ENCODE data around the gene MDP1. TPM values are rescaled to one million over a fixed set of nuclear protein-coding genes. Genes with fewer than 3 reads are reported as not detected.

MDP1 gene
- total RNA-seq, 1 experiment from 2014 or later: 12.6 TPM

- Mint-ChIP-seq H3K4me3 (no peak overlapping the region), H3K9me3 (no peaks in the 10 kb centered on the region)
These were observed 36.4 kb downstream of the MDP1 start for GRCh38 chr14:24179294-24179960.

GRCh38 chr14:24178399-24179178, 37.3 kb downstream of the MDP1 start:
- TF ChIP-seq, protein P1, sequence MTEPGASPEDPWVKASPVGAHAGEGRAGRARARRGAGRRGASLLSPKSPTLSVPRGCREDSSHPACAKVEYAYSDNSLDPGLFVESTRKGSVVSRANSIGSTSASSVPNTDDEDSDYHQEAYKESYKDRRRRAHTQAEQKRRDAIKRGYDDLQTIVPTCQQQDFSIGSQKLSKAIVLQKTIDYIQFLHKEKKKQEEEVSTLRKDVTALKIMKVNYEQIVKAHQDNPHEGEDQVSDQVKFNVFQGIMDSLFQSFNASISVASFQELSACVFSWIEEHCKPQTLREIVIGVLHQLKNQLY (CRISPR knock-in tag; IDR thresholded peaks at IDR 0.05): no peak
- TF ChIP-seq JAZF1 (CRISPR knock-in tag; IDR thresholded peaks at IDR 0.05) (no peak), ATF1 (CRISPR knock-in tag; IDR thresholded peaks at IDR 0.05) (no peak), FOXP4 (CRISPR knock-in tag; IDR thresholded peaks at IDR 0.05) (no peak), ZBTB43 (CRISPR knock-in tag; IDR thresholded peaks at IDR 0.05) (no peak), GRHL2 (CRISPR knock-in tag; IDR thresholded peaks at IDR 0.05; ENCODE audit: insufficient replicate concordance, severe bottlenecking) (no peak), STAT6 (CRISPR knock-in tag; conservative IDR thresholded peaks at IDR 0.05; ENCODE audit: low read depth) (no peak), ZNF671 (CRISPR knock-in tag; IDR thresholded peaks at IDR 0.05) (no peak)
- TF ChIP-seq, protein P2, sequence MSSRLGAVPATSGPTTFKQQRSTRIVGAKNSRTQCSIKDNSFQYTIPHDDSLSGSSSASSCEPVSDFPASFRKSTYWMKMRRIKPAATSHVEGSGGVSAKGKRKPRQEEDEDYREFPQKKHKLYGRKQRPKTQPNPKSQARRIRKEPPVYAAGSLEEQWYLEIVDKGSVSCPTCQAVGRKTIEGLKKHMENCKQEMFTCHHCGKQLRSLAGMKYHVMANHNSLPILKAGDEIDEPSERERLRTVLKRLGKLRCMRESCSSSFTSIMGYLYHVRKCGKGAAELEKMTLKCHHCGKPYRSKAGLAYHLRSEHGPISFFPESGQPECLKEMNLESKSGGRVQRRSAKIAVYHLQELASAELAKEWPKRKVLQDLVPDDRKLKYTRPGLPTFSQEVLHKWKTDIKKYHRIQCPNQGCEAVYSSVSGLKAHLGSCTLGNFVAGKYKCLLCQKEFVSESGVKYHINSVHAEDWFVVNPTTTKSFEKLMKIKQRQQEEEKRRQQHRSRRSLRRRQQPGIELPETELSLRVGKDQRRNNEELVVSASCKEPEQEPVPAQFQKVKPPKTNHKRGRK (CRISPR knock-in tag; IDR thresholded peaks at IDR 0.05; ENCODE audit: borderline replicate concordance): no peak
- TF ChIP-seq, protein P3, sequence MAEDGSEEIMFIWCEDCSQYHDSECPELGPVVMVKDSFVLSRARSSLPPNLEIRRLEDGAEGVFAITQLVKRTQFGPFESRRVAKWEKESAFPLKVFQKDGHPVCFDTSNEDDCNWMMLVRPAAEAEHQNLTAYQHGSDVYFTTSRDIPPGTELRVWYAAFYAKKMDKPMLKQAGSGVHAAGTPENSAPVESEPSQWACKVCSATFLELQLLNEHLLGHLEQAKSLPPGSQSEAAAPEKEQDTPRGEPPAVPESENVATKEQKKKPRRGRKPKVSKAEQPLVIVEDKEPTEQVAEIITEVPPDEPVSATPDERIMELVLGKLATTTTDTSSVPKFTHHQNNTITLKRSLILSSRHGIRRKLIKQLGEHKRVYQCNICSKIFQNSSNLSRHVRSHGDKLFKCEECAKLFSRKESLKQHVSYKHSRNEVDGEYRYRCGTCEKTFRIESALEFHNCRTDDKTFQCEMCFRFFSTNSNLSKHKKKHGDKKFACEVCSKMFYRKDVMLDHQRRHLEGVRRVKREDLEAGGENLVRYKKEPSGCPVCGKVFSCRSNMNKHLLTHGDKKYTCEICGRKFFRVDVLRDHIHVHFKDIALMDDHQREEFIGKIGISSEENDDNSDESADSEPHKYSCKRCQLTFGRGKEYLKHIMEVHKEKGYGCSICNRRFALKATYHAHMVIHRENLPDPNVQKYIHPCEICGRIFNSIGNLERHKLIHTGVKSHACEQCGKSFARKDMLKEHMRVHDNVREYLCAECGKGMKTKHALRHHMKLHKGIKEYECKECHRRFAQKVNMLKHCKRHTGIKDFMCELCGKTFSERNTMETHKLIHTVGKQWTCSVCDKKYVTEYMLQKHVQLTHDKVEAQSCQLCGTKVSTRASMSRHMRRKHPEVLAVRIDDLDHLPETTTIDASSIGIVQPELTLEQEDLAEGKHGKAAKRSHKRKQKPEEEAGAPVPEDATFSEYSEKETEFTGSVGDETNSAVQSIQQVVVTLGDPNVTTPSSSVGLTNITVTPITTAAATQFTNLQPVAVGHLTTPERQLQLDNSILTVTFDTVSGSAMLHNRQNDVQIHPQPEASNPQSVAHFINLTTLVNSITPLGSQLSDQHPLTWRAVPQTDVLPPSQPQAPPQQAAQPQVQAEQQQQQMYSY (CRISPR knock-in tag; IDR thresholded peaks at IDR 0.05): no peak
- TF ChIP-seq, protein P4, sequence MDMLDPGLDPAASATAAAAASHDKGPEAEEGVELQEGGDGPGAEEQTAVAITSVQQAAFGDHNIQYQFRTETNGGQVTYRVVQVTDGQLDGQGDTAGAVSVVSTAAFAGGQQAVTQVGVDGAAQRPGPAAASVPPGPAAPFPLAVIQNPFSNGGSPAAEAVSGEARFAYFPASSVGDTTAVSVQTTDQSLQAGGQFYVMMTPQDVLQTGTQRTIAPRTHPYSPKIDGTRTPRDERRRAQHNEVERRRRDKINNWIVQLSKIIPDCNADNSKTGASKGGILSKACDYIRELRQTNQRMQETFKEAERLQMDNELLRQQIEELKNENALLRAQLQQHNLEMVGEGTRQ (CRISPR knock-in tag; IDR thresholded peaks at IDR 0.05): no peak
- DNase-seq (ENCODE audit: low spot score): no peak
- CTCF ChIA-PET: no interaction called here
- no peaks in the 10 kb centered on the region for H3K4me1 Mint-ChIP-seq
- H3K36me3 Mint-ChIP-seq: peaks cover 34% of the 10 kb centered on the region
- H3K4me3 Mint-ChIP-seq: no peak overlapping the region
- H3K9me3 Mint-ChIP-seq: no peaks in the 10 kb centered on the region
- no peak overlapping the region for H3K27ac Mint-ChIP-seq
- POLR2A ChIA-PET: no interaction called here
- no peak for ATAC-seq
- no peaks in the 10 kb centered on the region for H3K27me3 Mint-ChIP-seq (ENCODE audit: low read depth)

More at GRCh38 chr14:24179294-24179960, 36.4 kb downstream of the MDP1 start:
- H3K27ac Mint-ChIP-seq: no peak overlapping the region
- CTCF ChIA-PET: interaction anchor here (0.6 kb wide), 1 partner anchor 52 kb away, joined by 3 read pairs; no protein-coding TSS in a partner anchor
- H3K4me1 Mint-ChIP-seq: no peaks in the 10 kb centered on the region
- TF ChIP-seq, protein P5, sequence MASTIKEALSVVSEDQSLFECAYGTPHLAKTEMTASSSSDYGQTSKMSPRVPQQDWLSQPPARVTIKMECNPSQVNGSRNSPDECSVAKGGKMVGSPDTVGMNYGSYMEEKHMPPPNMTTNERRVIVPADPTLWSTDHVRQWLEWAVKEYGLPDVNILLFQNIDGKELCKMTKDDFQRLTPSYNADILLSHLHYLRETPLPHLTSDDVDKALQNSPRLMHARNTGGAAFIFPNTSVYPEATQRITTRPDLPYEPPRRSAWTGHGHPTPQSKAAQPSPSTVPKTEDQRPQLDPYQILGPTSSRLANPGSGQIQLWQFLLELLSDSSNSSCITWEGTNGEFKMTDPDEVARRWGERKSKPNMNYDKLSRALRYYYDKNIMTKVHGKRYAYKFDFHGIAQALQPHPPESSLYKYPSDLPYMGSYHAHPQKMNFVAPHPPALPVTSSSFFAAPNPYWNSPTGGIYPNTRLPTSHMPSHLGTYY (CRISPR knock-in tag; IDR thresholded peaks at IDR 0.05): no peak
- no peak for TF ChIP-seq SMAD3 (CRISPR knock-in tag; IDR thresholded peaks at IDR 0.05; ENCODE audit: borderline replicate concordance)
- TF ChIP-seq ZNF121 (CRISPR knock-in tag; IDR thresholded peaks at IDR 0.05): no peak
- no peaks in the 10 kb centered on the region for H3K27me3 Mint-ChIP-seq (ENCODE audit: low read depth)
- no peak for ATAC-seq
- POLR2A ChIA-PET: no interaction called here
- peaks cover 35% of the 10 kb centered on the region for H3K36me3 Mint-ChIP-seq
- DNase-seq (ENCODE audit: low spot score): no peak

Measured in WTC11 (cell line).